A673 (cell line): ENCODE results near the gene DSCAM. TPM values are rescaled to one million over a fixed set of nuclear protein-coding genes. Genes with fewer than 3 reads are reported as not detected.

Experiments used
- BruUV-seq: library from RNA; stranded (reverse); fragments of 400-500 nt; replicated peaks from 2 replicates; lab custom pipeline; 2021; lab: Mats Ljungman, UMichigan
- CTCF ChIA-PET: fragments of 300-600 bp; sonication (Branson Sonifier 250); formaldehyde crosslinking; loops from one replicate; lab custom pipeline; 2022; ENCODE audit warnings: antibody characterized with exemption; lab: Charles Lee
- POLR2A ChIA-PET: fragments of 300-600 bp; sonication (Branson Sonifier 250); formaldehyde crosslinking; loops from one replicate; lab custom pipeline; 2022; ENCODE audit warnings: antibody characterized with exemption; ENCODE audit not compliant: low non-redundant PET; lab: Charles Lee
- DNase-seq: peaks from one replicate; pipeline ENCODE4 v3.0.0-alpha.2; 2015; ENCODE audit warnings: low spot score
- H3K27ac ChIP-seq: fragments of 200-600 bp; sonication (generic); 2 replicates; pipeline ENCODE4 v1.5.1; 2016; ENCODE audit warnings: mixed run types, low read depth, mild to moderate bottlenecking, mixed read lengths, antibody characterized with exemption, low read length; ENCODE audit not compliant: poor library complexity, severe bottlenecking
- H3K27me3 ChIP-seq: fragments of 200-600 bp; sonication (generic); replicated peaks from 2 replicates; pipeline ENCODE4 v1.6.1; 2017; ENCODE audit warnings: mixed run types, low read depth, mild to moderate bottlenecking, mixed read lengths, antibody characterized with exemption, low read length; ENCODE audit not compliant: insufficient read depth, poor library complexity
- H3K36me3 ChIP-seq: fragments of 200-600 bp; sonication (generic); 2 replicates; pipeline ENCODE4 v1.6.1; 2016; ENCODE audit warnings: mixed run types, mild to moderate bottlenecking, mixed read lengths, antibody characterized with exemption, low read length; ENCODE audit not compliant: insufficient read depth, poor library complexity, severe bottlenecking
- H3K4me1 ChIP-seq: fragments of 200-600 bp; sonication (generic); 2 replicates; pipeline ENCODE4 v1.6.1; 2017; ENCODE audit warnings: mixed run types, mild to moderate bottlenecking, mixed read lengths, antibody characterized with exemption, low read length; ENCODE audit not compliant: insufficient read depth, poor library complexity, severe bottlenecking
- H3K4me3 ChIP-seq: fragments of 200-600 bp; sonication (generic); 2 replicates; pipeline ENCODE4 v1.5.1; 2016; ENCODE audit warnings: low read depth, mixed run types, mild to moderate bottlenecking, mixed read lengths, low read length; ENCODE audit not compliant: poor library complexity, severe bottlenecking
- H3K9me3 ChIP-seq: fragments of 200-600 bp; sonication (generic); 2 replicates; pipeline ENCODE4 v1.6.1; 2016; ENCODE audit warnings: mixed run types, low read depth, mild to moderate bottlenecking, mixed read lengths, antibody characterized with exemption, low read length; ENCODE audit not compliant: poor library complexity, severe bottlenecking
- CTCF ChIP-seq: fragments of 300-800, 200-600 bp; sonication (generic); conservative IDR thresholded peaks from 2 replicates; pipeline ENCODE4 v1.5.1; 2017; ENCODE audit warnings: low read depth, mild to moderate bottlenecking, antibody characterized with exemption, low read length, moderate library complexity, mixed read lengths
- EZH2 ChIP-seq: fragments of 200-600 bp; sonication (generic); IDR thresholded peaks from 2 replicates; pipeline ENCODE4 v1.6.1; 2017; ENCODE audit warnings: borderline replicate concordance, low read depth, mild to moderate bottlenecking, mixed read lengths, antibody characterized with exemption, low read length; ENCODE audit not compliant: poor library complexity, severe bottlenecking
- intact Hi-C: fragments of 100-400 bp; cut with micrococcal nuclease; formaldehyde crosslinking; loops from one replicate; pipeline ENCODE4 v1.10.0; 2022; ENCODE audit not compliant: unreplicated experiment
- total RNA-seq: library from RNA; stranded (reverse); gene quantifications from 2 replicates; pipeline ENCODE4 v1.2.3, GENCODE V29; 2021

DSCAM gene
- total RNA-seq, 1 experiment from 2014 or later: not detected

- POLR2A ChIA-PET: no interaction called here
- TF ChIP-seq CTCF (no peak), EZH2 (no peak)
- Histone ChIP-seq H3K4me1 (no peaks in the 10 kb centered on the region), H3K27ac (no peak overlapping the region), H3K4me3 (no peak overlapping the region), H3K9me3 (peaks cover 40% of the 10 kb centered on the region), H3K36me3 (no peaks in the 10 kb centered on the region), H3K27me3 (no peaks in the 10 kb centered on the region)
- intact Hi-C loops: no loop called here
- DNase-seq: no peak
- no TSS peak for BruUV-seq
- CTCF ChIA-PET: no interaction called here
Observed at GRCh38 chr21:40625991-40626390, 221.0 kb downstream of the DSCAM start.

DNA sequence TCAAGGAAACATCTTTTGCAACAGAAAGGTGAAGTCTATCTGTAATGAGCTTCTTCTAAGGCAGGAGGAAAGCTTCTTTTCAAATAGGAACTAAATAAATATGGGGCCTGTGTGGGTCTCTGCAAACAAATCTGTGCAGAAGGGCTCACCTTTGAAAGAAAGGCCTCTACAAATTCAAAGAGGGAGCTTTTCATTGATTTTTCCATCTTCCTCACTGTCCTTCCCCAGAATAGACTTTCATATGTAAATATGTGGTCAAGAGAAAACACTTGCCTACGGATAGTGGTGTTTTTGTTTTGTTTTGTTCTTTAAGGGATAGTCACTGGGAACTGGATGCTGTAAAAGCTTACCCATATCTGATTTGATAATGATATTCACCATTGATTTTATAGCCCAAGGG, 223.4 kb downstream of the DSCAM start:
- no peaks in the 10 kb centered on the region for H3K4me1 ChIP-seq
- TF ChIP-seq CTCF (no peak), EZH2 (no peak)
- no peak for DNase-seq
- CTCF ChIA-PET: no interaction called here
- intact Hi-C loops: no loop called here
- no TSS peak for BruUV-seq
- H3K4me3 ChIP-seq: no peak overlapping the region
- peaks cover 38% of the 10 kb centered on the region for H3K9me3 ChIP-seq
- H3K27me3 ChIP-seq: no peaks in the 10 kb centered on the region
- H3K36me3 ChIP-seq: no peaks in the 10 kb centered on the region
- H3K27ac ChIP-seq: no peak overlapping the region
- POLR2A ChIA-PET: no interaction called here

GRCh38 chr21:40622531-40622930, 224.4 kb downstream of the DSCAM start:
- H3K27ac ChIP-seq: no peak overlapping the region
- H3K36me3 ChIP-seq: no peaks in the 10 kb centered on the region
- peaks cover 35% of the 10 kb centered on the region for H3K9me3 ChIP-seq
- no peaks in the 10 kb centered on the region for H3K27me3 ChIP-seq
- TF ChIP-seq CTCF (no peak), EZH2 (no peak)
- DNase-seq: no peak
- intact Hi-C loops: no loop called here
- H3K4me1 ChIP-seq: no peaks in the 10 kb centered on the region
- ChIA-PET CTCF (no interaction called here), POLR2A (no interaction called here)
- BruUV-seq: no TSS peak
- H3K4me3 ChIP-seq: no peak overlapping the region
